ENCODE results near the gene EIF4A3. TPM values are rescaled to one million over a fixed set of nuclear protein-coding genes. Genes with fewer than 3 reads are reported as not detected.

Gene EIF4A3
- total and polyA plus RNA-seq, 8 donors = 58.5 to 90.7 (median 84.3) TPM

DNA sequence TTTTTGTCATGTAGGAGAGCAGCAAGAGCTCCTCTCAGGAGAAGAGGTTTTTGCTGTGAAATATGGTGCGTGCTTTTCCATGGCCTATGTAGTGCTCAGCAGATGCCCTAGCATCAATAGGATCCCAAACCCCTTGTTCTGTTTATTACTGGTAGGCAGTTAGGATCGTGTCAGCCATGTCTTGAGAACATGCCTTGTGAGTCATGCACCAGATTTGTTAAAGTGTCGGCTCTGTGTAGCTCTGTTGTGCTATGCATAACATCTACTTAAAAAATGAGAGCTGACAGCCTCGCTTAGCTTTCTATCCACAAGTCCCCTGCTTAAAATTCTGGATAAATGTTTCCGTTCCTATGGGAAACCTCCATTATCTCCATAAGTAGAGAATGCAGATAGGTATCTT lies 4.4 kb upstream of the EIF4A3 start:
- Histone ChIP-seq H3K27me3 (no peaks in the 10 kb centered on the region), H3K4me3 (no peak overlapping the region), H3K27ac (peak overlapping the region; percentile 7 to 72), H3K36me3 (no peaks in the 10 kb centered on the region), H3K9me3 (peaks cover 0 to 14% of the 10 kb centered on the region in 2 donors), H3K4me1 (peaks cover 0 to 35% of the 10 kb centered on the region in 2 donors)
- TF ChIP-seq, protein P1, sequence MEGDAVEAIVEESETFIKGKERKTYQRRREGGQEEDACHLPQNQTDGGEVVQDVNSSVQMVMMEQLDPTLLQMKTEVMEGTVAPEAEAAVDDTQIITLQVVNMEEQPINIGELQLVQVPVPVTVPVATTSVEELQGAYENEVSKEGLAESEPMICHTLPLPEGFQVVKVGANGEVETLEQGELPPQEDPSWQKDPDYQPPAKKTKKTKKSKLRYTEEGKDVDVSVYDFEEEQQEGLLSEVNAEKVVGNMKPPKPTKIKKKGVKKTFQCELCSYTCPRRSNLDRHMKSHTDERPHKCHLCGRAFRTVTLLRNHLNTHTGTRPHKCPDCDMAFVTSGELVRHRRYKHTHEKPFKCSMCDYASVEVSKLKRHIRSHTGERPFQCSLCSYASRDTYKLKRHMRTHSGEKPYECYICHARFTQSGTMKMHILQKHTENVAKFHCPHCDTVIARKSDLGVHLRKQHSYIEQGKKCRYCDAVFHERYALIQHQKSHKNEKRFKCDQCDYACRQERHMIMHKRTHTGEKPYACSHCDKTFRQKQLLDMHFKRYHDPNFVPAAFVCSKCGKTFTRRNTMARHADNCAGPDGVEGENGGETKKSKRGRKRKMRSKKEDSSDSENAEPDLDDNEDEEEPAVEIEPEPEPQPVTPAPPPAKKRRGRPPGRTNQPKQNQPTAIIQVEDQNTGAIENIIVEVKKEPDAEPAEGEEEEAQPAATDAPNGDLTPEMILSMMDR (IDR thresholded peaks at IDR 0.05) = no peak
- no peak for ATAC-seq
- intact Hi-C loops (cut with DNase I) = no loop called here
- no peak for DNase-seq

DNA sequence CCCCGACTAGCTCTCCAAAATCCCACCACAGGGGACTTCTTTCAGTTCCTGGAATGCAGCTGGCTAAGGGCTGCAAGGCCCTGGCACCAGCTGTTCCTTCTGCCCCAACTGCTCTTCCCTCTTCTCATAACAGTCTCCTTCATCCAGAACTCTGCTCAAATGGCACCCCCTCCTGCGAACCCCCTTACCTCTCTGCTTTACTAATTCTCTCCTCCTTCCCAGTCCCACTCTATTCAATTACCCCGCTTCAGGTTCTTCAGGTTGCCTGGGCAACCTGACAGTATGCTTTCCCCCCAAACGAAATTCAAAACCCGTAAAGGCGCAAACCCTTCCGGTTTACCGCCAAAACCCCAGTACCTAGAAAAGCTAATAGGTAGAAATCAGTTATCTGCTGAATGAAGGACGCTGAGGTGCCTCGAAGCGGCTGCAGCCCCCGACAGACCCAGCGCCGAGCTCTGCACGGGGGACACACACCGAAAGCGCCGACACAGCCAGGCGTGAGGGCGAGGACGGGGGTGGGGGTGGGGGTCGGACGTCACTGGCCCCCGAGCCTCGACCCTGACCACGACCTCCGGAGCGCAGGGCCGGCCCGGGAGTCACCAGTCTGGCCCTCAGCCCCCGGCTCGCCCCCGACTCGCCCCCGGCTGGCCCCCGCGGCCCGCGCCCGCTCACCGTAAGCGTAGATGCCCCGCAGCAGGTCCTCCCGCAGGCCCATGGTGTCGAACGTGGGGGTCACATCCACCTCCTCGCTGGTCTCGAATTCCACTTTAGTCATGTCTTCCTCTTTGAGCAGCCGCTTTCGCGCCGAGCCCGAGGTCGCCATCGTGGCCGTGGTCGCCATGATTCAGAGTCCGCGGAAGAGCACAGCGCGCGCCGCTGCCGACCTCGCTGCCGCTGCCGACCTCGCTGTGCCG lies 550 bp downstream of the EIF4A3 start:
- Histone ChIP-seq H3K4me1 (peaks cover 10 to 38% of the 10 kb centered on the region in 2 donors), H3K36me3 (peaks cover 3 to 27% of the 10 kb centered on the region in 2 donors), H3K9me3 (no peaks in the 10 kb centered on the region), H3K4me3 (peak overlapping the region; percentile 94 to 97), H3K27ac (peak overlapping the region; percentile 91), H3K27me3 (no peaks in the 10 kb centered on the region)
- TF ChIP-seq, protein P1 (IDR thresholded peaks at IDR 0.05) = no peak
- ATAC-seq = peak; percentile 12
- intact Hi-C loops (cut with DNase I) = no loop called here
- DNase-seq = peak in 2 of 4 donors; percentile 32 to 46

DNA sequence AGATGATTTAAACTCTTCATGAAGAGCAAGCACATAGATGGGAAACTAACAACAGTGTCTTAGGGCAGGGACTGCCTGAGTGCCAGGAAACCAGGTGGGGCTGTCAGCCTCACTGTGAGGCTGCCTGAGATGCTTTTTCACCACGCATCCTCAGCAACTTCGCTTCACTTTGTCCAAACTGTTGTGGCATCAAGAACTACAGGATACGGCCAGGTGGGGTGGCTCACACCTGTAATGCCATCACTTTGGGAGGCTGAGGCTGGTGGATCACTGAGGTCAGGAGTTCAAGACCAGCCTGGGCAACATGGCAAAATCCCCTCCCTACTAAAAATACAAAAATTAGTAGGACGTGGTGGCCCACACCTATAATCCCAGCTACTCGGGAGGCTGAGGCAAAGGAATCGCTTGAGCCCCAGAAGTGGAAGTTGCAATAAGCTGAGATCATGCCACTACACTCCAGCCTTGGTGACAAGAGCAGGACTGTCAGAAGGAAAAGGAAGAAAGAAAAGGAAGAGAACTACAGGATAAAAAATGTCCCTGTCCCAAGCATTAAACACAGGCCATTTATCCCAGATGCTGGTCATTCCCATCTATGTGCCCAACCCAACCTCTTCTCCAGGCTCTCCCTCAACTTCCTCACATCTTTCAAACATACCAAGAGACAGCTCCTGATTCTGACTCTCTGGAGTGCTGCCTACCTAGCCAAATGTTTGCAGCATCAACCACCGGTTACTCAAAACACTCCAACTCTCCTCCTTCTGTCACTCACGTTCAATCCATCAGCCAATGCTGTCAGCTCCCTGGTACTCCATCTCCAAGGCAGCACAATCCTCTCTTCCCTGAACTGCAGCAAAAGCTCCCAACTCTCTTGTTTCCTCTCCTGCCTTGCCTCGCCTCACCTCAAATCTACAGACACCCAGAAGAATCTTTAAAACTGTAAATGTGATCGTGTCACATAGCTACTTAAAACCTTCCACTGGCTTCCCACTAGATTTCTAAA lies 1.6 kb downstream of the EIF4A3 start:
- peak overlapping the region; percentile 94 to 97 for H3K4me3 ChIP-seq
- TF ChIP-seq, protein P1 (IDR thresholded peaks at IDR 0.05) = no peak
- peaks cover 3 to 37% of the 10 kb centered on the region in 2 donors for H3K36me3 ChIP-seq
- no peak for ATAC-seq
- no peak for DNase-seq
- H3K27me3 ChIP-seq = no peaks in the 10 kb centered on the region
- intact Hi-C loops (cut with DNase I) = no loop called here
- H3K27ac ChIP-seq = no peak overlapping the region
- H3K9me3 ChIP-seq = no peaks in the 10 kb centered on the region
- H3K4me1 ChIP-seq = peaks cover 10 to 35% of the 10 kb centered on the region in 2 donors

DNA sequence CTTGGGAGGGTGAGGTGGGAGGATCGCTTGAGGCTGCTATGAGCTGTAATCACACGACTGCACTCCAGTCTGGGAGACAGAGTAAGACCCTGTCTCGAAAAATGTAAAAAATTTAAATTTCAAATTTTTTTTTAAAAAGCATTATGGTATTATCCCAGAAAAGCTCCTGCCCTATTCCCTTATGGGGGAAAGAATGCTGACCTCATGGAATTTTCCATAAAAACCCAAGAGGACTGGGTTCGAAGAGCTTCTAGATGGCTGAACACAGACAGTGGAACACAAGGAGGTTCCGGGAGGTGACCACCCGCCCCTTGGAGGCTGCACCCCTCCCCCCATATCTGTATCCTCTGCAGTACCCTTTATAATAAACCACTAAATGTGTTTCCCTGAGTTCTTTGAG lies 4.0 kb downstream of the EIF4A3 start:
- Histone ChIP-seq H3K4me1 (peaks cover 10 to 20% of the 10 kb centered on the region in 2 donors), H3K36me3 (peaks cover 12 to 61% of the 10 kb centered on the region in 2 donors), H3K27ac (no peak overlapping the region), H3K27me3 (no peaks in the 10 kb centered on the region), H3K4me3 (no peak overlapping the region), H3K9me3 (no peaks in the 10 kb centered on the region)
- DNase-seq (no peak), ATAC-seq (no peak)
- TF ChIP-seq, protein P1 (IDR thresholded peaks at IDR 0.05) = no peak
- intact Hi-C loops (cut with DNase I) = no loop called here

Measured in left lung (tissue), 10 donors.